Activated CD4-positive, CD25-positive, alpha-beta regulatory T cell treated with anti-CD3 and anti-CD28 coated beads, Interleukin-2, amount 50 U/mL, for 72 hours (primary cell): ENCODE measurements around the gene CERS6.

Experiments
- DNase-seq: peaks from one replicate; pipeline ENCODE4 v3.0.0; 2021

CERS6 gene

GRCh38 chr2:168443818-168444217, 12.3 kb upstream of the CERS6 start:
- no peak for DNase-seq

GRCh38 chr2:168445960-168446359, 10.1 kb upstream of the CERS6 start:
- DNase-seq: no peak

- no peak for DNase-seq
Observed at GRCh38 chr2:168448980-168449379, 7.1 kb upstream of the CERS6 start.

- DNase-seq: no peak
Observed at GRCh38 chr2:168449419-168449818, 6.7 kb upstream of the CERS6 start.

GRCh38 chr2:168450171-168450570, 5.9 kb upstream of the CERS6 start:
- no peak for DNase-seq

- DNase-seq: no peak
Observed at GRCh38 chr2:168450732-168451131, 5.3 kb upstream of the CERS6 start.

GRCh38 chr2:168452781-168453180, 3.3 kb upstream of the CERS6 start:
- no peak for DNase-seq

- DNase-seq: no peak
Observed at GRCh38 chr2:168453404-168453803, 2.7 kb upstream of the CERS6 start.

- DNase-seq: no peak
Observed at GRCh38 chr2:168454737-168455644, 1.1 kb upstream of the CERS6 start.

- DNase-seq: peak; percentile 54
Observed at GRCh38 chr2:168456521-168457189, 583 bp downstream of the CERS6 start.

GRCh38 chr2:168457190-168457895, 1.3 kb downstream of the CERS6 start:
- no peak for DNase-seq

- no peak for DNase-seq
Observed at GRCh38 chr2:168458139-168458538, 2.1 kb downstream of the CERS6 start.

GRCh38 chr2:168459256-168459655, 3.2 kb downstream of the CERS6 start:
- DNase-seq: no peak

- no peak for DNase-seq
Observed at GRCh38 chr2:168460571-168460970, 4.5 kb downstream of the CERS6 start.

- no peak for DNase-seq
Observed at GRCh38 chr2:168461178-168461941, 5.3 kb downstream of the CERS6 start.

GRCh38 chr2:168461942-168462331, 5.9 kb downstream of the CERS6 start:
- DNase-seq: no peak

GRCh38 chr2:168462543-168463045, 6.5 kb downstream of the CERS6 start:
- no peak for DNase-seq

GRCh38 chr2:168465594-168465993, 9.5 kb downstream of the CERS6 start:
- no peak for DNase-seq

- no peak for DNase-seq
Observed at GRCh38 chr2:168466190-168466737, 10.2 kb downstream of the CERS6 start.

GRCh38 chr2:168466834-168467565, 10.9 kb downstream of the CERS6 start:
- DNase-seq: no peak

- no peak for DNase-seq
Observed at GRCh38 chr2:168467729-168468128, 11.7 kb downstream of the CERS6 start.

GRCh38 chr2:168468354-168468753, 12.3 kb downstream of the CERS6 start:
- no peak for DNase-seq
